BJ (cell line): Measurements from ENCODE around the gene KCNIP2. TPM values are rescaled to one million over a fixed set of nuclear protein-coding genes. Genes with fewer than 3 reads are reported as not detected.

Source experiments
- CTCF ChIA-PET: fragments of 350-600 bp; formaldehyde crosslinking; extraction: SDS; loops from one replicate; lab custom pipeline; 2021; ENCODE audit warnings: antibody characterized with exemption, inconsistent platforms; lab: Yijun Ruan, JAX
- POLR2A ChIA-PET: fragments of 300-600 bp; sonication (Branson Sonifier 250); formaldehyde crosslinking; extraction: SDS; loops from one replicate; lab custom pipeline; 2021; ENCODE audit warnings: antibody characterized with exemption; lab: Charles Lee
- DNase-seq: peaks from one replicate; pipeline ENCODE4 v3.0.0-alpha.2; 2011; ENCODE audit warnings: low read depth
- H3K27me3 ChIP-seq: 2 replicates; pipeline ENCODE4 v1.6.0; 2011; ENCODE audit warnings: low read length; ENCODE audit not compliant: control insufficient read depth, insufficient read depth
- H3K36me3 ChIP-seq: 2 replicates; pipeline ENCODE4 v1.5.1; 2011; ENCODE audit warnings: low read length; ENCODE audit not compliant: control insufficient read depth, insufficient read depth
- H3K4me3 ChIP-seq: 2 replicates; pipeline ENCODE4 v1.5.1; 2011; ENCODE audit warnings: low read depth, mild to moderate bottlenecking, control low read depth, low read length
- polyA plus RNA-seq: library from polyadenylated mRNA; depleted of rRNA; stranded (reverse); fragments of >200 nt; gene quantifications from 2 replicates; pipeline ENCODE4 v1.2.3, GENCODE V29; 2011
- TF ChIP-seq, protein P1 (sequence below): IDR thresholded peaks from 2 replicates; pipeline ENCODE4 v1.5.1; 2011; ENCODE audit warnings: low read depth, mild to moderate bottlenecking, control low read depth, inconsistent platforms, low read length, moderate library complexity; ENCODE audit not compliant: insufficient read depth

KCNIP2 gene
- polyA plus RNA-seq, 1 experiment = 0.38 TPM

DNA sequence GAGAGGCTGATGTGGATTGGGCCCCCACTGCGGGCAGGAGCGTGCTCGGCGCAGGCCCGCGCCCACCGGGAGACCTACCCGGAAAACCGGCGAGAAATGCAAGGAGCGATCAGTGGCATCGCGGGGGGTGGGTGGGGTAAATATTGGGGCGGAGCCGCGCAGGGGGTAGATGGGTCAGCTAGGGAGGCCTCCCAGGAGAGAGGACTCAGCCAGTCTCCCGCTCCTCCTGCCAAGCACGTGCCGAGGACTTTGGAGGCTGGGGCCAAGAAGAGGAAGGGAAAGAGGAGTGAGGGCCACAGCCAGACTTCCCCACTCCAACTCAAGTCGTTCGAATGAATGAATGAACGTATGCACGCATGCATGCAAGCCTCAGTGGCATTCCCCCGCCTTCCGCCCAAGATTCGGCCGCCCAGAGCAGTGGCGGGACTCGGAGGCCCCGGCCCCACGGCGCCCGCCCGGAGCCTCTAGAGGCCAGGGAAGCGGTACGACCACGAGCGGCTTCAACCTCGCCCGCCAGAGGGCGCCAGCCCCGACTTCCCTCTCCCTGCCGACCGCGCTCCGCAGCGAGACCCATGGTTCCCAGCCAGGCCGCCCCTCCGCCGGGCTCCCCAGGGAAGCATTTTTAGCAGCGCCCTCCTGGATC, 63.9 kb downstream of the KCNIP2 start:
- Histone ChIP-seq H3K4me3 (no peak overlapping the region; the same call in 1 of the 2 replicates), H3K36me3 (no peaks in the 10 kb centered on the region), H3K27me3 (peaks cover 18% of the 10 kb centered on the region)
- no peak for DNase-seq
- ChIA-PET CTCF (interaction anchor here (0.5 to 5.9 kb wide), 22 partner anchors 13 to 625 kb away, joined by 3 to 88 read pairs (median 4); partner anchors contain the start of genes DPCD, OGA and POLL), POLR2A (no interaction called here)
- TF ChIP-seq, protein P1, sequence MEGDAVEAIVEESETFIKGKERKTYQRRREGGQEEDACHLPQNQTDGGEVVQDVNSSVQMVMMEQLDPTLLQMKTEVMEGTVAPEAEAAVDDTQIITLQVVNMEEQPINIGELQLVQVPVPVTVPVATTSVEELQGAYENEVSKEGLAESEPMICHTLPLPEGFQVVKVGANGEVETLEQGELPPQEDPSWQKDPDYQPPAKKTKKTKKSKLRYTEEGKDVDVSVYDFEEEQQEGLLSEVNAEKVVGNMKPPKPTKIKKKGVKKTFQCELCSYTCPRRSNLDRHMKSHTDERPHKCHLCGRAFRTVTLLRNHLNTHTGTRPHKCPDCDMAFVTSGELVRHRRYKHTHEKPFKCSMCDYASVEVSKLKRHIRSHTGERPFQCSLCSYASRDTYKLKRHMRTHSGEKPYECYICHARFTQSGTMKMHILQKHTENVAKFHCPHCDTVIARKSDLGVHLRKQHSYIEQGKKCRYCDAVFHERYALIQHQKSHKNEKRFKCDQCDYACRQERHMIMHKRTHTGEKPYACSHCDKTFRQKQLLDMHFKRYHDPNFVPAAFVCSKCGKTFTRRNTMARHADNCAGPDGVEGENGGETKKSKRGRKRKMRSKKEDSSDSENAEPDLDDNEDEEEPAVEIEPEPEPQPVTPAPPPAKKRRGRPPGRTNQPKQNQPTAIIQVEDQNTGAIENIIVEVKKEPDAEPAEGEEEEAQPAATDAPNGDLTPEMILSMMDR = peak; percentile 92

- no peak for DNase-seq
Observed at GRCh38 chr10:101778781-101779543, 64.6 kb downstream of the KCNIP2 start.

DNA sequence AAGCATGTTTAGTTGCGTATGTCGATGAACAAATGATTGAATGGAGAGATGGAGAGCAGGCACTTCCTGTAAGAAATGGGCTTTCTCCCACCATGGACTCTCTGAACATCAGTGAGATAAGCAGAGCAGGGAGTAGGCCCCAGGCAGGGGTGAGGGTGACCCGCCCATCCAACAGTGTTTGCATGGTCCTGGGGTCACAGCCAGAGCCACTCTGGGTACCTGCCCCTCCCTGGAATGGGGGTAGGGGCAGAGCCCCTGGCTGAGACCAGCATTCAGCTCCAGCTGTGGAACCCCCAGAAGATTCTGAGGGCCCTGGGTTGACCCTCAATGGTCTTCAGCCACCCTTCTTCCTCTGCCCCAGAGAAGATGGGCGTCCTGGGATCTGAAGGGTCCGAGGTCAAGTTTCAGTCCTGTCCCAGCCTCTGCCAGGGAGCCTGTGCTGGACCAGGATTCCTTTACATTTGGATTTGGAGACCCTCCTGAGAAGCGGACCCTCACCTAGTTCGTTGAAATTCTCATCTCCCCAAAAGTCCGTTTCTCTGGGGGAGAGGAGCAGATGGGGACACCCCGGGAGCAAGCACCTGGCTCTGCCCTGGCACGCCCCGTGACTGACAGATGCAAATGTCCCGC, 65.3 kb downstream of the KCNIP2 start:
- ChIA-PET POLR2A (no interaction called here), CTCF (interaction anchor here (0.9 to 1.6 kb wide), 6 partner anchors 11 to 564 kb away, joined by 3 to 11 read pairs (median 4); no protein-coding TSS in a partner anchor)
- TF ChIP-seq, protein P1 = no peak

More at GRCh38 chr10:101778781-101779543, 64.6 kb downstream of the KCNIP2 start:
- peaks cover 23% of the 10 kb centered on the region for H3K27me3 ChIP-seq
- H3K4me3 ChIP-seq = no peak overlapping the region
- POLR2A ChIA-PET = no interaction called here
- CTCF ChIA-PET = interaction anchor here (0.6 to 1.6 kb wide), 12 partner anchors 10 to 625 kb away, joined by 3 to 11 read pairs (median 3); no protein-coding TSS in a partner anchor
- TF ChIP-seq, protein P1 = no peak
- no peaks in the 10 kb centered on the region for H3K36me3 ChIP-seq

GRCh38 chr10:101777619-101778145, 65.9 kb downstream of the KCNIP2 start:
- no peaks in the 10 kb centered on the region for H3K36me3 ChIP-seq
- TF ChIP-seq, protein P1 = no peak
- peaks cover 30% of the 10 kb centered on the region for H3K27me3 ChIP-seq
- ChIA-PET CTCF (no interaction called here), POLR2A (no interaction called here)
- no peak overlapping the region for H3K4me3 ChIP-seq
- no peak for DNase-seq

More for the DNA sequence above, 65.3 kb downstream of the KCNIP2 start:
- no peaks in the 10 kb centered on the region for H3K36me3 ChIP-seq
- DNase-seq = no peak
- H3K4me3 ChIP-seq = no peak overlapping the region
- H3K27me3 ChIP-seq = peaks cover 24% of the 10 kb centered on the region
